T-cell (primary cell): Measurements from ENCODE around the gene TSPO. TPM values are rescaled to one million over a fixed set of nuclear protein-coding genes. Genes with fewer than 3 reads are reported as not detected.

Experiments used
- ATAC-seq, 4 experiments: fragments of 200-7000 bp in 3 of 4; fragments of 150-1000 bp in 1 of 4; cut with Tn5 transposase; replicated peaks in 1 of 4; 1 replicate in 3 of 4; 2 replicates in 1 of 4; pipeline ENCODE4 v1.10.0; 2021; ENCODE audit warnings: moderate library complexity in 3 of 4, mild to moderate bottlenecking in 2 of 4, moderate number of reproducible peaks in 1 of 4
- CTCF ChIA-PET, 2 donors: fragments of 300-600 bp; sonication (Branson Sonifier 250); formaldehyde crosslinking; loops; one replicate each; lab custom pipeline; 2022; ENCODE audit warnings: antibody characterized with exemption in 2 of 2; lab: Charles Lee
- POLR2A ChIA-PET, 2 donors: fragments of 300-600 bp; sonication (Branson Sonifier 250); formaldehyde crosslinking; loops; one replicate each; lab custom pipeline; 2022; ENCODE audit warnings: antibody characterized with exemption in 2 of 2; lab: Charles Lee
- DNase-seq, 35 experiments: peaks; one replicate each; pipeline versions ENCODE4 v3.0.0 to v3.0.0-alpha.2; 2013 to 2023
- H3K27ac ChIP-seq: one replicate; pipeline ENCODE4 v1.5.1; 2013; ENCODE audit warnings: low read length
- H3K27me3 ChIP-seq, 2 experiments: replicated peaks in 1 of 2; 1 replicate in 1 of 2; 2 replicates in 1 of 2; pipeline versions ENCODE4 v1.6.1 to v1.7.0; 2013; ENCODE audit warnings: low read length in 1 of 2, mixed read lengths in 1 of 2; ENCODE audit not compliant: control insufficient read depth in 2 of 2, insufficient read depth in 2 of 2; ENCODE audit errors: extremely low read depth in 1 of 2
- H3K36me3 ChIP-seq, 2 donors: 1 replicate in 1 of 2; 2 replicates in 1 of 2; pipeline versions ENCODE4 v1.6.1 to v1.7.0; 2013; ENCODE audit warnings: low read length in 1 of 2; ENCODE audit not compliant: control insufficient read depth in 2 of 2, insufficient read depth in 1 of 2; ENCODE audit errors: extremely low read depth in 1 of 2
- H3K4me1 ChIP-seq, 2 experiments: 1 replicate in 1 of 2; 2 replicates in 1 of 2; pipeline versions ENCODE4 v1.6.1 to v1.7.0; 2013; ENCODE audit warnings: low read length in 2 of 2, mixed read lengths in 1 of 2; ENCODE audit not compliant: insufficient read depth in 2 of 2, control insufficient read depth in 1 of 2; ENCODE audit errors: extremely low read depth in 1 of 2
- H3K4me3 ChIP-seq, 2 donors: 1 replicate in 1 of 2; 2 replicates in 1 of 2; pipeline versions ENCODE4 v1.5.1 to v1.7.0; 2013; ENCODE audit warnings: mild to moderate bottlenecking in 2 of 2, low read length in 1 of 2, moderate library complexity in 1 of 2; ENCODE audit not compliant: control insufficient read depth in 1 of 2; ENCODE audit errors: extremely low read depth in 1 of 2
- H3K9me3 ChIP-seq: 2 replicates; pipeline ENCODE4 v1.7.0; 2013
- H3K27ac Mint-ChIP-seq, 2 donors: one replicate each; pipeline ENCODE4 v1.8.0; 2020 to 2021; ENCODE audit warnings: mild to moderate bottlenecking in 2 of 2, mixed read lengths in 2 of 2
- H3K27me3 Mint-ChIP-seq, 2 donors: one replicate each; pipeline ENCODE4 v1.8.0; 2021 to 2022; ENCODE audit warnings: mixed read lengths in 2 of 2
- H3K36me3 Mint-ChIP-seq: one replicate; pipeline ENCODE4 v1.8.0; 2021; ENCODE audit warnings: mixed read lengths
- H3K4me1 Mint-ChIP-seq, 3 donors: one replicate each; pipeline ENCODE4 v1.8.0; 2020 to 2022; ENCODE audit warnings: mixed read lengths in 3 of 3, mild to moderate bottlenecking in 1 of 3
- H3K4me3 Mint-ChIP-seq, 3 donors: one replicate each; pipeline ENCODE4 v1.8.0; 2020 to 2022; ENCODE audit warnings: mild to moderate bottlenecking in 3 of 3, mixed read lengths in 3 of 3, moderate library complexity in 3 of 3
- H3K9me3 Mint-ChIP-seq, 3 donors: one replicate each; pipeline ENCODE4 v1.8.0; 2020 to 2022; ENCODE audit warnings: mixed read lengths in 3 of 3
- WGBS: methylation state at CpG from one replicate; pipeline ENCODE4 v1.1.5; 2013; ENCODE audit warnings: missing lambda C conversion rate; ENCODE audit not compliant: insufficient coverage; 5-methylcytosine and 5-hydroxymethylcytosine counted together
- total RNA-seq, 35 experiments: library from RNA in 6 of 35; stranded (reverse) in 6 of 35; fragments of 120-200 nt in 1 of 35; gene quantifications; one replicate each; pipeline versions ENCODE4 v1.2.1 to v1.2.4 and lab custom pipeline; 2013 to 2026

The TSPO gene
- total RNA-seq, 5 donors from 2014 or later (not counting 1 experiment from before 2014, with no cell fraction given): 50.2 to 128 (median 101) TPM

DNA sequence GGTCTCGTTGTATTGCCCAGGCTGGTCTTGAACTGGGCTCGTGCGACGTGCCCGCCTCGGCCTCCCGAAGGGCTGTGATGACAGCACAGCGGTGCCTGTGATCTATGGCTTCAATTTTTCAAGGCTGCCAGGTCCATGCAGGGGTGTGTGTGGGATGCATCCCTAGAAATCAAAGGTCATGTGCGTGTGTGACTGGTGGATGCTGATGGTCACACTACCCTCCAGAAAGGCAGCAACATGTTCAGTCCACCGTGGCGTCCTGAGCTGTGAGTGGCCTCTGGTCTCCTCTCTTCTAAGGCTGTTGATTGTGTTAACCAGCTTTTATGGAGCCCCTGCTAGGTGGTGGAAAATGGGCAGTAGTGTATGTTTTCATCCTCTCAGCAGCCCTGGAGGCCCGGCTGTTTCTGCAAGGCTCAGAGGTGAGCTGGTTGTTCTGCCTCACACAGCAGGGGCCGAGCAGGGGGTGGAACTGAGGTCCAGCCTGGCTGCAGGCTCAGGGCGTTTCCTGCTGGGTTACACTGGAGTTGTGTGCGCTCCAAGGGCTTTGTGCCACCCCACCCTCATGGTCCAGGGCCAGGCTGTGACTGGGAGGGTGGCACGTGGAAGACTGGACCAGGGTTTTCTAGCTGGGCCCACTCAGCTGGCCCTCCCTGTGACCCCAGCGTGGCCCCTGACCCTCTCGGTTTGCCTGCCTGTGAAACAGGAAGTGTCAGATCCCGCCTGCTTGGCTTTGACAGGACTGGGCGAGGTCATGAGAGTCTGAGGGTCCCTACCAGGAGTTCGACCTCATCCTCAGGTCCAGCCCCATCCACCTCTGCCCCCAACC lies 33.1 kb upstream of the TSPO start:
- Histone ChIP-seq H3K4me3 (no peak overlapping the region), H3K36me3 (peaks cover 0 to 7% of the 10 kb centered on the region in 2 donors), H3K27ac (no peak overlapping the region), H3K4me1 (peaks cover 0 to 7% of the 10 kb centered on the region in 2 experiments), H3K27me3 (no peaks in the 10 kb centered on the region), H3K9me3 (no peaks in the 10 kb centered on the region)
- DNase-seq (no peak), ATAC-seq (no peak)
- Mint-ChIP-seq H3K4me1 (peaks cover 0 to 7% (median 3%) of the 10 kb centered on the region in 3 donors), H3K4me3 (no peak overlapping the region), H3K36me3 (no peaks in the 10 kb centered on the region), H3K9me3 (no peaks in the 10 kb centered on the region), H3K27ac (no peak overlapping the region), H3K27me3 (no peaks in the 10 kb centered on the region)
- WGBS: 75% methylated on average over 18 of the region's 21 CpGs
- POLR2A ChIA-PET: no interaction called here
- CTCF ChIA-PET: no interaction called here

DNA sequence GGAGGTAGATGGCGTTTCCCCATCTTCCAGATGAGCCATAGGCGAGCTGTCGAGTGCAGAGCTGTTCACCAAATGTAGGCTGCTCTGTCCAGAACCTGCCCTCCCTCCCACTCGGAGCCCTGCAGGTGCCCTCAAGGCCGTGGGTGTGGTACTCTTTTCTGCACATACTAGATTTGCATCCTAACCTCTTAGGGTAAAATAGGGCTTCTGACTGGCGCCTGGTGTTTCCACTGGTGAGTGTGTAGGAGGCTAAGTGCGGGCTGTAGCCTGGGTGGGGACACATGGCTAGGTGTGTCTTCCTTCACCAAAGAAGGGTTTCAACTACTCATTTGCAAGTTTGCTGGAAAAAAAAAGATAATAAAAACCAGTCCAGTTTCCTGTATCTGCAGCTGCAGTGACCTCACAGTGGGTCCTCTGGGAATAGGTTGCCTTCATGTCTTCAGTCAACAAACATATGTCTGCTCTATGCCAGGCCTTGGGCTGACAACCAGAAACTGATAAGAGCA lies 32.4 kb upstream of the TSPO start:
- ATAC-seq (no peak), DNase-seq (no peak)
- no peak overlapping the region for H3K27ac ChIP-seq
- Mint-ChIP-seq H3K27ac (no peak overlapping the region), H3K36me3 (no peaks in the 10 kb centered on the region), H3K27me3 (no peaks in the 10 kb centered on the region), H3K4me3 (no peak overlapping the region), H3K9me3 (no peaks in the 10 kb centered on the region), H3K4me1 (peaks cover 0 to 7% (median 3%) of the 10 kb centered on the region in 3 donors)
- ChIA-PET POLR2A (no interaction called here), CTCF (no interaction called here)
- H3K4me3 ChIP-seq: no peak overlapping the region
- no peaks in the 10 kb centered on the region for H3K27me3 ChIP-seq
- peaks cover 0 to 7% of the 10 kb centered on the region in 2 experiments for H3K4me1 ChIP-seq
- no peaks in the 10 kb centered on the region for H3K9me3 ChIP-seq
- peaks cover 0 to 7% of the 10 kb centered on the region in 2 donors for H3K36me3 ChIP-seq
- WGBS: 52% methylated on average over 4 of the region's 7 CpGs

DNA sequence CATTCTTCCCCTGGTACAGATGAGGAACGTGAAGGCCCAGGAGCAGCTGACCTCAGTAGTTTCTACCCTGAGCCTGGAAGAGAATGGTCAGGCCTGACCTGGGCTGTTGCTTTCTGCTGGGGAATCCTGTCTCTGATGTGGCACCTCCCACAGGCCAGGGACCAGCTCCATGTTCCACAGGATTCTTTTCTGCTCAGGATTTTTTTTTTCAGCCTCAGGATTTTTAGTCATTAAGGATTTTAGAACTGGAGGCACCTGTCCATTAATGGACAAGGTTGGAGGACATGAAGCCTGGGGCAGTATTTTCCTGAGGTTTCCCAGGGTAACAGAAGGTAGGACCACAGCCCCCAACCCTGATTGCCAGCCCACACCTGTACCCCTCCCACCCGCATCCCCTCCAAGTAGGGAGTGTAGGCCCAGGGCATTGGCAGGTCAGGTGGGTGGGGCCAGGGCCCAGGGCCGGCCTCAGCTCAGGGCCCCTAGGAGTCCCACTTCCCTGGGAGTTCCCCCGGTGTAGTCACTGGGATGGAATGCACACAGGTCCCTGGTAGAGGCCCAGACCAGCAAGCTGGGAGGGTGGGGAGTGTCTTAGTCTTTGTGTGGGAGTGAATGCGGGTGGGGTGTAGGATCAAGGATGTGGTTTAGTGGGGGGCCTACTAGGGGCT lies 24.7 kb upstream of the TSPO start:
- 78% methylated on average over 2 of the region's 5 CpGs for WGBS
- Mint-ChIP-seq H3K27me3 (no peaks in the 10 kb centered on the region), H3K4me3 (no peak overlapping the region), H3K4me1 (peaks cover 0 to 4% (median 2%) of the 10 kb centered on the region in 3 donors), H3K27ac (no peak overlapping the region), H3K9me3 (no peaks in the 10 kb centered on the region), H3K36me3 (peaks cover 4% of the 10 kb centered on the region)
- H3K4me1 ChIP-seq: peaks cover 0 to 3% of the 10 kb centered on the region in 2 experiments
- ChIA-PET CTCF (interaction anchor here in 1 of 2 donors (0.6 kb wide), 1 partner anchor 1148 kb away, joined by 3 read pairs; no protein-coding TSS in a partner anchor), POLR2A (interaction anchor here in 1 of 2 donors (0.6 to 0.7 kb wide), 2 partner anchors 28 to 40 kb away, joined by 3 read pairs; no protein-coding TSS in a partner anchor)
- DNase-seq (no peak), ATAC-seq (no peak)
- no peaks in the 10 kb centered on the region for H3K9me3 ChIP-seq
- H3K27me3 ChIP-seq: peaks cover 0 to 6% of the 10 kb centered on the region in 2 experiments
- peaks cover 0 to under 1% of the 10 kb centered on the region in 2 donors for H3K36me3 ChIP-seq
- no peak overlapping the region for H3K4me3 ChIP-seq
- H3K27ac ChIP-seq: no peak overlapping the region

DNA sequence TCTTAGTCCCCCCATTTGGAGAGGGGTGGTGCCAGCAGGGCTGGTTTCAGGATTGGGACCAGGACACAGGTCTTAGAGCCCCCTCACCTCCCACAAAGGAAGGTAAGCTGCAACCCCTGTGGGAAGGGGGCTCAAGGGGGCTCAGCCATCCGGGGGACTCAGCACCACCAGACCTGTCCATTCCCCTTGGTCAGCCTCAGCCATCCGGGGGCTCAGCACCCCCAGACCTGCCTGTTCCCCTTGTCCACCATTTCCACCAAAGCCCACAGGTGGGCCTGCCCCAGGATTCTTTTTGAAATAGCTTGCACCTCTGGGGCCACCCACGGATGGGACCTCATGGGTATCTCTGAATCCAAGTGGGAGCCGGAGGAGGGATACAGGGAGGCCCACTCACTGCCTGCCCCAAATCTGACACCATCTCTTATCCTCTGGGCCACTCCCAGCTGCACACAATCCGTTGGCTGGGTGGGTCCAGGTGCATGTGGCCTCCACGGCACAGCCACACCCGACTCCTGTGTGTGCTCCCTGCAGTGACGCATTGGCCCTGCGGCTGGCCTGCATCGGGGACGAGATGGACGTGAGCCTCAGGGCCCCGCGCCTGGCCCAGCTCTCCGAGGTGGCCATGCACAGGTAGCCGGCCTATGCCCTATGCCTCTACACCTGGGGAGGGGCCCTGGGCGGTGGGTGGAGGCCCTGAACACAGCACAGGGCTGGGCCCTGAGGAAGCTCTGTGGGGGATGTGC lies 24.0 kb upstream of the TSPO start:
- ChIA-PET POLR2A (interaction anchor here in 1 of 2 donors (0.6 kb wide), 1 partner anchor 29 kb away, joined by 3 read pairs; no protein-coding TSS in a partner anchor), CTCF (no interaction called here)

DNA sequence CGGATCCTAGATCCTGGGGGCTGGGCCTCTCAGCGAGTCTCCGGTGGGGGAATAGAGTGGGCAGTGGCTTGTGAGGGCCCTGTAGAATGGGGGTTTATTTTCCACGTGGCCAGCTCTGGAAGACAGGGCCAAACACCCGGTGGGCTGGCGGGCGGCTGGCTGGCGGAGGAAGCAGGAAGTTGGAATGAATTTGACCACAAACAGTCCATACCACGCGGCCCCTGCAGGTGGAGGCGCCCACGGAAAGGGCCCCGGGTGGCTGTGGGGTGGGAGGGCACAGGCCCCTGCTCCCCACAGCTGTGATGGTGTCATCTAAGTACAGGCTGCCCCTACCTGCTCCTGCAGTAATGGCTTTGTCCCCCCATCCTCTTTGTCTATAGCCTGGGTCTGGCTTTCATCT lies 23.2 kb upstream of the TSPO start:
- H3K36me3 Mint-ChIP-seq: peaks cover 5% of the 10 kb centered on the region
- Histone ChIP-seq H3K36me3 (peaks cover 6 to 13% of the 10 kb centered on the region in 2 donors), H3K4me3 (no peak overlapping the region), H3K27me3 (peaks cover 0 to 6% of the 10 kb centered on the region in 2 experiments), H3K9me3 (no peaks in the 10 kb centered on the region), H3K4me1 (peaks cover 0 to 3% of the 10 kb centered on the region in 2 experiments), H3K27ac (no peak overlapping the region)
- DNase-seq (no peak), ATAC-seq (no peak)
- WGBS: 32% methylated on average over 7 of the region's 13 CpGs
- no peak overlapping the region for H3K4me3 Mint-ChIP-seq
- no peak overlapping the region for H3K27ac Mint-ChIP-seq
- ChIA-PET CTCF (interaction anchor here in 1 of 2 donors (0.5 kb wide), 1 partner anchor 21 kb away, joined by 5 read pairs; no protein-coding TSS in a partner anchor), POLR2A (no interaction called here)
- H3K4me1 Mint-ChIP-seq: peaks cover 0 to 4% (median 2%) of the 10 kb centered on the region in 3 donors
- H3K9me3 Mint-ChIP-seq: no peaks in the 10 kb centered on the region
- H3K27me3 Mint-ChIP-seq: no peaks in the 10 kb centered on the region

More for the DNA sequence above, 24.0 kb upstream of the TSPO start:
- Mint-ChIP-seq H3K27ac (no peak overlapping the region), H3K9me3 (no peaks in the 10 kb centered on the region), H3K36me3 (peaks cover 5% of the 10 kb centered on the region), H3K4me3 (no peak overlapping the region), H3K4me1 (peaks cover 0 to 4% (median 2%) of the 10 kb centered on the region in 3 donors), H3K27me3 (no peaks in the 10 kb centered on the region)
- no peak for DNase-seq
- peaks cover 3 to 6% of the 10 kb centered on the region in 2 donors for H3K36me3 ChIP-seq
- no peak overlapping the region for H3K4me3 ChIP-seq
- ATAC-seq: no peak
- H3K27me3 ChIP-seq: peaks cover 0 to 6% of the 10 kb centered on the region in 2 experiments
- peaks cover 0 to 3% of the 10 kb centered on the region in 2 experiments for H3K4me1 ChIP-seq
- H3K27ac ChIP-seq: no peak overlapping the region
- 88% methylated on average over 15 of the region's 17 CpGs for WGBS
- no peaks in the 10 kb centered on the region for H3K9me3 ChIP-seq
